ENCODE measurements around the gene DCPS. TPM values are rescaled to one million over a fixed set of nuclear protein-coding genes. Genes with fewer than 3 reads are reported as not detected.
A peak's percentile ranks its signal among the peaks of the same experiment; 100 is the strongest.
"Not testable (repeated sequence)": the region's sequence is repeated elsewhere in the genome, so short reads cannot be mapped to it uniquely, and the experiment has no call there.

Gene DCPS
- total RNA-seq, 2 experiments from 2014 or later: 27.4 to 29.1 TPM

DNA sequence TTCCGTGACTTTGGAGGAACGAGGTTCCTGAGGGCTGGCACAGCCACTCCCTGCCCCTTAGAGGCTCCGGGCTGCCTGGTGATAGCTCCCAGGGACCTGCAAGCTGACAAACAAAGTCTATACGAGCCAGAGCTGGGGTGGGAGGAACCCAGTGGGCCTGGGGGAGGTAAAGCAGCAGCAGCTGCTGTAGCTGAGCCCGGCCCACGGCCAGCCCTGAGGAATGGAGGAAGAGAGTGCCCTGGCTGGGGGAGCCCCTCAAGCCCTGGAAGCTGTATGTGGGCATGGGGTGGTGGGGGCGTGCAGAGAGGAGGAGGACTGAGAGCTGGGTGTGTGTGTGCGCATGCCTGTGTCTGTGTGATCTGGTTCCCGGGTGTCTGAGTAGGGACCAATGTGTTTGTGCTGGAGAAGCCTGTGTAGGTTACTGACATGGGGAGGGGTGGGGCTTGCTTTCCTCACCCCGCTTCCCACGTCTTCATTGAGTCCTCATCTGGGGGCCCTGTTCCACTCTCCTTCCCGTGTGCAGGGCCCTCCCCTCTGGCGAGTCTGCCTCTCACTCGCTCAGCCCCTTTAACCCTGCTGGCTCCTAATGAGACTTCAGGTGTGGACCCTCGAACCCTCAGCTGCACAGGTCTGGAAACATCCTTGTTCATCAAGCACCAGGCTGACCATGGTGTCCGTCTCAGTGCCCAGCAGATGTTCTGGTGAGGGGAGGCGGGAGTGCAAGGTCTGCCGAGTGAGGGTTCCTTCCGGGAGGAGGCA lies 62.4 kb downstream of the DCPS start:
- ATAC-seq (ENCODE audit: low read depth) (no peak), DNase-seq (peak; percentile 19)
- H3K4me3 Mint-ChIP-seq: peak overlapping the region; percentile 10
- H3K27ac Mint-ChIP-seq: no peak overlapping the region
- no peaks in the 10 kb centered on the region for H3K9me3 Mint-ChIP-seq
- H3K27me3 Mint-ChIP-seq: no peaks in the 10 kb centered on the region
- H3K4me1 Mint-ChIP-seq: peaks cover 2% of the 10 kb centered on the region
- POLR2A ChIA-PET: no interaction called here
- no peaks in the 10 kb centered on the region for H3K36me3 Mint-ChIP-seq

DNA sequence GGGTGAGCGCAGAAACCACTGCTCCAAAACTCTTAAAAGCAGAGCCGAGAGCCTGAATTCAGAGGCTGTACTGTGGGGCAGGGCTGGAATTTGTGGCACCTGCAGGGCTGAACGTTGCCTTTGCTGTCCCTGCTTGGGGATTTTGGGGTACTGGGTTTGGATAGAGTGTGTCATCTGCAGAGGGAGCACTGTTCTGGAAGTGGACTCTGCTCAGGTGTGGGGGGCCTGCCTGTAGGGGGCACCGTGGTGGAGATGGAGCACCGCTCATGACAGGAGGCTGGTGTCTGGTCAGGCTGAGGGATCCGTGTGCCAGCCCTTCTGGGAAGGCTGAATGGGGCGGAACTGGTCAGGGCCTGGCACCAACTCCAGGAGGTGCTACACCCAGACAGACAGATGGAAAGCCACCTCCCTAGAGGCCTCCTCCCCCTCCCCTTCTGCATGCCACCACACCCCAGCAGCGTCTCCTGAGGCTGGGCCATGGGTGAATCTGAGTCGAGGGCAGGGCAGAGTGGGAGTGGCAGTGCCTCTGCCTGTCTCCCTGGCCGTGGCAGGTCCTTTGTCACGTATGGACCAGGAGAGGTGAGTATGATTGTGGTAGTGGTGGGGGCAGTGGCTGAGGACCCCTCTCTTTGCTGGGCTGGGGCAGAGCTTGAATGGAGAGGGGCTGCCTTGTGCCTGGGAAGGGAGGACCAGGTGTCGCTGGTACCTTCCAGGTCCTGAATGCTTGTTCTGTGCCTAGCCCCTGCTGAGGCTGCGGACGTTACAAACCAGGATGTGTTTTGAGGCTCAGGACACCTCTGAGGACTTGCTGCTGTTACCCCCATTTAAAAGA lies 63.2 kb downstream of the DCPS start:
- H3K27me3 Mint-ChIP-seq; H3K27ac Mint-ChIP-seq; ATAC-seq (ENCODE audit: low read depth); H3K4me1 Mint-ChIP-seq; H3K9me3 Mint-ChIP-seq; H3K36me3 Mint-ChIP-seq; POLR2A ChIA-PET: not testable (repeated sequence)
- DNase-seq: peak; percentile 19
- peak overlapping the region; percentile 10 for H3K4me3 Mint-ChIP-seq

DNA sequence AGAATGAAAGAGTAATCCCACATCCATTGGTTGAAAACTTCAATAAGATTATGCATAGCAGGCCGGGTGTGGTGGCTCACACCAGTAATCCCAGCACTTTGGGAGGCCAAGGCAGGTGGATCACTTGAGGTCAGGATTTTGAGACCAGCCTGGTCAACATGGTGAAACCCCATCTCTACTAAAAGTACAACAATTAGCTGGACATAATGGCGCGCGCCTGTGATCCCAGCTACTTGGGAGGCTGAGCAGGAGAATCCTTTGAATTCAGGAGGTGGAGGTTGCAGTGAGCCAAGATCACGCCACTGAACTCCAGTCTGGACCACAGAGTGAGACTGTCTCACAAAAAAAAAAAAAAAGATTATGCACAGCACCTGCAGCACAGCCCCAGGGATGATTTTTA lies 63.9 kb downstream of the DCPS start:
- H3K27ac Mint-ChIP-seq; DNase-seq; H3K9me3 Mint-ChIP-seq; H3K36me3 Mint-ChIP-seq; H3K4me1 Mint-ChIP-seq; H3K27me3 Mint-ChIP-seq; H3K4me3 Mint-ChIP-seq; POLR2A ChIA-PET; ATAC-seq (ENCODE audit: low read depth): not testable (repeated sequence)

DNA sequence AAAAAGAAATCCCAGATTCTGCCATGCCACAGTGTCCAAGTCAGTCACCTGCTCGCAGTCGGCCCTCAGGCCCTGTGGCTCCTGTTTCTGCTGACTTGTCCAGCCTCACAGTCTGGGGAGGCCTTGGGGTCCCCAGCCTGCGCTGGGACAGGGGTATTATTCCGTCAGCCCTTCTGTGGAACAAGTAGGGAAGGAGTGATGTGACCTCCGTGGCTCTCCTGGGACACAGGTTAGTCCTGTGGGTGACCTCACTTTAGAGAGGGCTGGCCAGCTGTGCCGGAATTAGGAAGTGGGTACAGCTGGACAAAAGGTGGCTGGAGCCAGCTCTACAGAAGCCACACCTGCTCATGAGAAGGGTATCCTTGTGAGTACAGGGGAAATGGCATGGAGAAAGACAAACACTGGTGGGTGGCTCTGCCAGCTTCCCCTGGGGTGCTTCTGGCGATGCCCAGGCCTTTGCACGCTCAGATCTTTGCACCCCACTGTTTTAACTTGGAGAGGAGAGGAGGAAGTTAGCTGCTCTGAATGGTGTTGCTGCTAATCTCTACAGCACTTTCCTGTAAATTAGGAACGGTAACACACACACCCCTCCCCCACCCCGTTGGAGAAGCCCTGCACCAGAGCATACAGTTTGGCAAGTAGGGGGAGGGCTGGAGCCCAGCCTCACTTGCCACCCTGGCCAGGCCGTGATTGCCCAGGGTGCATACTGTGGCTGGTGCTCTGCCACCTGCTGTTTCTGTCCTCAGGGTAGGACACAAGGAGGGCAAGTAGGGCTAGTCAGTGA lies 64.7 kb downstream of the DCPS start:
- H3K27me3 Mint-ChIP-seq, H3K4me1 Mint-ChIP-seq, POLR2A ChIA-PET, DNase-seq, H3K4me3 Mint-ChIP-seq, H3K9me3 Mint-ChIP-seq, H3K36me3 Mint-ChIP-seq: not testable (repeated sequence)
- ATAC-seq (ENCODE audit: low read depth): peak; percentile 46
- H3K27ac Mint-ChIP-seq: peak overlapping the region; percentile 34

DNA sequence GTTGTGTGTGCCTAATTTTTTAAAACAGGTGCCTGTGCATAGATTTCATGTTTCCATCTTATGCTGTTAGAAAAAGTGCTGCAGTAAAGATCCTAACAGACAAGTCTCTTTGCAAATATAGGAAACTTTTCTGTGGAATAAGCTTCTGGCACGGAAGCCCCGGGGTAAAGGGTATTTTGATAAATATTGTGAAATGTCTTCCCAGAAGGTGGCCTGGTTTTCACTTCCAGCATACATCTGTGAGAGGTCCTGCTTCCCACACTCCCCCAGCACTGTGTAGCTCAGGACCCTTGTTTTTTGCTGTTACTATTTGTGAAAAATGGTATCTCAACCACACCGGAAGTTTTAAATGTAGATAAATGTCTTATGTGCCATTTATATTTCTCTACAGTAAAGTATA lies 66.2 kb downstream of the DCPS start:
- Mint-ChIP-seq H3K27ac (no peak overlapping the region), H3K4me3 (no peak overlapping the region), H3K9me3 (no peaks in the 10 kb centered on the region), H3K36me3 (no peaks in the 10 kb centered on the region), H3K4me1 (peaks cover 2% of the 10 kb centered on the region), H3K27me3 (no peaks in the 10 kb centered on the region)
- ATAC-seq (ENCODE audit: low read depth): no peak
- no peak for DNase-seq
- POLR2A ChIA-PET: interaction anchor here (0.9 kb wide), 1 partner anchor 15 kb away, joined by 3 read pairs; the partner anchor contains the start of gene ST3GAL4

DNA sequence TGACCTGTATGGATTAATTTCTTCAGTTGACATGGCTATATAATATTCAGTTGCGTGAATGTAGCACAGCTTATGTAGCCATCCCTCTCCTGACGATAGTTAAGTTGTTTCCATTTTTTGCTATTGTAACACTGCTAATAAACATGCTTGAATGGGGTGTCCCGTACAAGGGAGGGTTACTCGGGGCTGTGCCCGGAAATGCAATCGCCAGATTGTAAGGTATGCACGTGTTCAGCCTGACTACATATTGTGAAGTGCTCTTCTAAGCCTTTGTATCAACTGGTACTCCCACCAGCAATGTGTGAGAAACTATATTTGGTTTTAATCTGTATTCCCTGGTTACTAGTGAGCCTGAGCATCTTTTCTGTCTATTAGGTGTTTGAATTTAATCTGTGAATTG lies 67.7 kb downstream of the DCPS start:
- DNase-seq (no peak), ATAC-seq (ENCODE audit: low read depth) (no peak)
- Mint-ChIP-seq H3K4me1 (peaks cover under 1% of the 10 kb centered on the region), H3K27ac (no peak overlapping the region), H3K4me3 (no peak overlapping the region), H3K9me3 (no peaks in the 10 kb centered on the region), H3K27me3 (no peaks in the 10 kb centered on the region), H3K36me3 (no peaks in the 10 kb centered on the region)
- POLR2A ChIA-PET: no interaction called here

DNA sequence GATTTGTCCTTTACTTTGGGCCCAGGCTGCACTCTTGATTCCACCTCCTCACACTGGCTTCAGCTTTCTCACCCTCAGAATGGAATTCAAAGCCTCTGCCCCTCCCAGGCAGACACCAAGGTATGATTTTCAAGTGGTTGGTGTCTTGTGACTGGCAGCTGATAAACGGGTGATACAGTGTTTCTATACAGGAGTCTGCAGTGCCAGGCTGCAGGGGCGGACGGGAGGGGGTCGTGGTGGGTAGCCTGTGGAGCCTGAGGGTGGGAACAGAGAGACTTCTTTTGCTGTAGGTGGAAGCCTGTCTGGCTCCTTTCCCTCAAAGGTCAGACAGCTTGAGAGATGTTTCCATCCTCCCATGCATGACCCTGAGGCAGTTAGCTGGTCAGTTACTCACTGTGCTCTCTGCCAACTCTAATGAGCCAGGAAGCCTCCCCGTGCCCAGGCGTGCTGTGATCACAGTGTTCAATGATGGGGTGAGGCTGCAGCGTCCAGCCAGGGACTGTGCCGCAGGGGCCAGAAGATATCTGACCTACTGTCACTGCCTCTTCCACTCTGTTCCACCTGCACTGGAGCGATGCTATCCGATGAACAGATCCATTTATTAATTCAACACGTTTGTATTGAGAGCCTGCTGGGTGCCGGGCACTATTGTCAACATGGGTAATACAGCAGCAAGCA lies 69.7 kb downstream of the DCPS start:
- H3K9me3 Mint-ChIP-seq; H3K36me3 Mint-ChIP-seq; POLR2A ChIA-PET; ATAC-seq (ENCODE audit: low read depth); H3K27ac Mint-ChIP-seq; H3K27me3 Mint-ChIP-seq; H3K4me1 Mint-ChIP-seq; DNase-seq; H3K4me3 Mint-ChIP-seq: not testable (repeated sequence)

DNA sequence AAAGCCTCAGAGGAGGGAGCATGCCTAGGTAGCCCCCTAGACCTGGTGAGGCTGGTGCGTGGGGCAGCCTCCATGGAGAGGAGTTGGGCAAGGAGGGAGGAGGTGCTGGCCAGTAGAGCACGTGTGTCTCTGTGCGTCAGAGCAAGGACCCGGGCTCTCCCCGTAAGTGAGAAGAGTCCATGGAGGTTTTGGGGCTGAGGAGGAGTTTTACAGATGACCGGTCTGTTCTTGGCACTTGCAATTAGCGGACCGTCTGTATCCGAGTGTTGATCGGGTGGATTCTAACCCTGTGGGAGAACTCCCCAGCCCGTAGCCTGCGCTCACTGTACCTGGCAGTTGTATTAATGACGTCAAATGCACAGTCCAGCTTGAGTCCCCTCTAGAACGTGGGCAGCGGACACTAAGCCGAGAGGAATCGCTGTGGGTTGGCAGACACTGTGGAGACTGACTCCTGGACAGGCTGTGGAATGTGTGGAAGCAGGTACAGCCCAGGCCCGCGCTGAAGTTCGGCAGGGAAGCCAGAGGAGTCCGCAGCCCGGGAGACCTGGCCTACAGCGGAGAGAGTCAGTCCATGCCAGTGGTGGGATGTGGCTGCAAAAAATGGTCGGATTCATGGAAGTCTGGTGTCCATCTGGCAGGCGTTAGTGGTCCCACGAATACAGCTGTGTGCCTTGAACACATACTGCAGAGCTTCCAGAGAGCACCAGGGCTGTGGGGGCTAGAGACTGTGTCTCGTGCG lies 70.9 kb downstream of the DCPS start:
- DNase-seq; POLR2A ChIA-PET; ATAC-seq (ENCODE audit: low read depth); H3K27me3 Mint-ChIP-seq; H3K4me3 Mint-ChIP-seq; H3K9me3 Mint-ChIP-seq; H3K36me3 Mint-ChIP-seq; H3K4me1 Mint-ChIP-seq; H3K27ac Mint-ChIP-seq: not testable (repeated sequence)

DNA sequence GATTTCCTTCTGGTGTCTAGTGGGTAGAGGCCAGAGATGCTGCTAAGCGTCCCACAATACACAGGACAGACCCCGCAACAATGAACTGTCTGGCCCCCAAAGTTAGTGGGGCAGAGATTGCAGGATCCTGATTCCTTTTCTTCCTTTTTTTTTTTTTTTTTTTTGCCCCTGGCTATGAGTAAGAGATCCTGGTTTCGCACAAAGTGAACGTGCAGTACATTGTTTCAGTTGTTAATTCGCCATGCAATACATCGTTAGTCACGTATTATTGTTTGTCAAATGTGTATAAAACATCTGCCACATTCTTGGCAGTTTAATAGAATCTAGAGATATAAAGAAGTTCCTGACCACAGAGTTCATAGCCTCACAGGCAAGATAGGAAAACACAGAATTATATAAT lies 71.9 kb downstream of the DCPS start:
- DNase-seq (no peak), ATAC-seq (ENCODE audit: low read depth) (no peak)
- no peak overlapping the region for H3K27ac Mint-ChIP-seq
- POLR2A ChIA-PET: no interaction called here
- no peaks in the 10 kb centered on the region for H3K27me3 Mint-ChIP-seq
- H3K36me3 Mint-ChIP-seq: no peaks in the 10 kb centered on the region
- no peaks in the 10 kb centered on the region for H3K4me1 Mint-ChIP-seq
- H3K4me3 Mint-ChIP-seq: no peak overlapping the region
- H3K9me3 Mint-ChIP-seq: no peaks in the 10 kb centered on the region

DNA sequence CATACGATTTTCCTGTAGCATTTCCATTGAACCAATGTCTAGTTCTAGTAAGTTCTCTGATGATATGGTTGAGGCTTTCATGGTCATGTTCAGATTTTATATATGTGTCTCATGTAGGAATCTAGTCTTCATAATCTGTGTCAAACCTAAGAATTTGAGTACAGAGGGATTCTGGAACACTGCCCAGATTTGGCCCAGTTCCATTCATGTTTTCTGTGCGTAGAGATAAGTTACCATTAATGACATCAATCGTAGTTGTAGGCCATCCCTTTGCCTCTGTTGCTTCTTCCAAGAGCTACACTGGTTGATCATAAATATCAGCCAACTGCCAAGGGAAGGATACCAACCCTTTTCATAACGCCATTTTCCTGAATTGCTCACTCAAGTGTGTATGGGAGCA lies 74.9 kb downstream of the DCPS start:
- no peak for DNase-seq
- POLR2A ChIA-PET: no interaction called here
- Mint-ChIP-seq H3K27me3 (no peaks in the 10 kb centered on the region), H3K4me3 (no peak overlapping the region), H3K9me3 (no peaks in the 10 kb centered on the region), H3K27ac (no peak overlapping the region), H3K36me3 (no peaks in the 10 kb centered on the region), H3K4me1 (no peaks in the 10 kb centered on the region)
- no peak for ATAC-seq (ENCODE audit: low read depth)

DNA sequence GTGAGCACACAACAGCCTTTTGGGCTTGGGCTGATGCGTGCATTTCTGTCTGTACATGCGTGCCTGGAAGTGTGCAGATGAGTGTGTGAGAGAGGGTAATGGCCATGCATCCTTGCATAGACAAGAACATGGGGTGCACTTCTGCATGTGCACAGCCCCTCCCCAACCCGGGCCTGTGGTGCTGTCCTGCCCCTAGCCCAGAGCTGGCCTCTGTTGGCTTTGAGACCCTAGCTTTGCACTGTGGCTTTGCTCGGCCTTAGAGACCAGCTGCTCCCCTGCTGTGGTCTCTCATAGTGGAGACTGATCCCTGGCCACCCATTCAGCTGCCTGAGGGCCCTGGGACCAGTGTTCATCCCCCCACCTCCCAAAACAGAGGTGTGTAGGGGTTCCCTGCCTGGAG lies 77.0 kb downstream of the DCPS start:
- peaks cover under 1% of the 10 kb centered on the region for H3K4me1 Mint-ChIP-seq
- H3K4me3 Mint-ChIP-seq: no peak overlapping the region
- no peak for DNase-seq
- POLR2A ChIA-PET: no interaction called here
- ATAC-seq (ENCODE audit: low read depth): no peak
- H3K36me3 Mint-ChIP-seq: no peaks in the 10 kb centered on the region
- no peak overlapping the region for H3K27ac Mint-ChIP-seq
- no peaks in the 10 kb centered on the region for H3K27me3 Mint-ChIP-seq
- H3K9me3 Mint-ChIP-seq: no peaks in the 10 kb centered on the region

DNA sequence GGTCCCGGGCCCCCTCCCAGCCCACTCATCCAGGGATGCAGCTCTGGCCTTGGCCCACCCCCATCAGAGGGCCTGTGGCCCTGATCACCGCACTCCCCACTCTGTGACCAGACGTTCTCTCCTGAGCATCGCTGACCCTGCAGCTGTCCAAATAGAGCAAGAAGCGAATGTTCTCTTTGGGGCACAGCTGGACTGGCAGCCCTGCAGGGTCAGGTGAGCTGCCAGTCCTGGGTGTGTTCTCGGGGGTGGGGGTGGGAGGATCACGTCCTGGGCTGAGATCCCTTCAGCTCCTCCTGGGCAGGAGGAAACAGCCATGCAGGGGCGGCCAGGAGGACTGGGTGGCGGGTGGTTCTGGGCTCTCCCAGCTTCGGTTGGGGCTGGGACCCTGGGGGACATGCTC lies 78.1 kb downstream of the DCPS start:
- not testable (repeated sequence) for H3K27ac Mint-ChIP-seq, H3K4me3 Mint-ChIP-seq, H3K9me3 Mint-ChIP-seq

DNA sequence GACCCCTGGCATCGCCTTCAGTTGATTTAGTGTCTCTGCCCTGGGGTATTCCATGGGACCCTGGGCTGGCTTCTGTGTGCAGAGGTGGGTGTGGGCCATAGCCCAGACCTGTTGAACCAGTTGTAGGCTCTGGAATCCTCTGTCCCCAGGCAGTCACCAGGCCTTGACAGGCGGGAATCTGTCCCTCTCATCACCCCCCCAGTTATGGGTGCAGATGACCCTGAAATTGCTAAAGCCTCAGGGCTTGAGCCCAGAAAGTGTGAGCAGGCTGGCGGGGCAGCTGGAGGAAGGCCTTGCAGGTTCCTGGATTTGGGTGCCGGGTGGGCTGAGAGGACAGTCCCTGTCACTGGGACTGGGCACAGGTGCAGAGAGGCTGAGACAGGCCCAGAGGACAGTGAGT lies 78.8 kb downstream of the DCPS start:
- H3K4me1 Mint-ChIP-seq, H3K36me3 Mint-ChIP-seq: not testable (repeated sequence)

More for the DNA sequence above, 78.1 kb downstream of the DCPS start:
- ATAC-seq (ENCODE audit: low read depth); POLR2A ChIA-PET; H3K36me3 Mint-ChIP-seq; H3K27me3 Mint-ChIP-seq; H3K4me1 Mint-ChIP-seq; DNase-seq: not testable (repeated sequence)

More for the DNA sequence above, 78.8 kb downstream of the DCPS start:
- H3K9me3 Mint-ChIP-seq; H3K4me3 Mint-ChIP-seq; DNase-seq; ATAC-seq (ENCODE audit: low read depth); H3K27me3 Mint-ChIP-seq; POLR2A ChIA-PET; H3K27ac Mint-ChIP-seq: not testable (repeated sequence)
